ENCODE data around the gene AGMO.

DNA sequence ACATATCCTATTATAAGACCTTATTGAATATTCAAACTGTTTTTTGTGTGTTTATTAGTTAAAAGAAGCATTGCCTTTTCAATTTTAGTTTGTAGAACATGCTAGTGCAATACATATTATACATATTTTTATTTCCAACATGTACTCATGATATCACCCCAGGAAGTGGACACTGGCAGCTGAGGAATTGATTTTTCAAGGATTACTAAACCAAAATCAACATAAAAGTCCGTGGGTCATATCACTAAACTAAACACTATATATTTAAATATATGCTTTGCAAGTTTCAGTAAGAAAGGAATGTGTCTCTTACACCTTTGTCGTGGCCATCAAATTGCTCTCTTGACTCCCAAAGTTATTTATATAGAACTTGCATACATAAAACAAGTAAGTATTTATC is 185.2 kb downstream of the AGMO start:
- TF ChIP-seq CTCF (IDR thresholded peaks at IDR 0.05) = no peak
- no peak for TF ChIP-seq ELF4 (CRISPR knock-in tag; IDR thresholded peaks at IDR 0.05; ENCODE audit: low read depth)
- TF ChIP-seq SOX15 (CRISPR knock-in tag; IDR thresholded peaks at IDR 0.05) = no peak
- TF ChIP-seq FOXP1 (CRISPR knock-in tag; IDR thresholded peaks at IDR 0.05; ENCODE audit: borderline replicate concordance) = no peak
- no peak for TF ChIP-seq CREM (CRISPR knock-in tag; IDR thresholded peaks at IDR 0.05)
- TF ChIP-seq CREB1 (CRISPR knock-in tag; IDR thresholded peaks at IDR 0.05) = no peak
- TF ChIP-seq, protein P1, sequence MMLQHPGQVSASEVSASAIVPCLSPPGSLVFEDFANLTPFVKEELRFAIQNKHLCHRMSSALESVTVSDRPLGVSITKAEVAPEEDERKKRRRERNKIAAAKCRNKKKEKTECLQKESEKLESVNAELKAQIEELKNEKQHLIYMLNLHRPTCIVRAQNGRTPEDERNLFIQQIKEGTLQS (CRISPR knock-in tag; conservative IDR thresholded peaks at IDR 0.05) = no peak
- no peak for TF ChIP-seq ZNF512 (CRISPR knock-in tag; IDR thresholded peaks at IDR 0.05; ENCODE audit: borderline replicate concordance)
- TF ChIP-seq NR3C1 (CRISPR knock-in tag; conservative IDR thresholded peaks at IDR 0.05; ENCODE audit: low read depth) = no peak
- TF ChIP-seq ESRRA (CRISPR knock-in tag; IDR thresholded peaks at IDR 0.05; ENCODE audit: borderline replicate concordance) = no peak
- no peak for TF ChIP-seq SP1 (CRISPR knock-in tag; conservative IDR thresholded peaks at IDR 0.05)
- no peak for TF ChIP-seq RORB (CRISPR knock-in tag; IDR thresholded peaks at IDR 0.05)
